ENCODE measurements around the gene KIF11.
"Not testable (repeated sequence)": the region's sequence is repeated elsewhere in the genome, so short reads cannot be mapped to it uniquely, and the experiment has no call there.

KIF11 gene

GRCh38 chr10:92592761-92593618 is at the start of gene KIF11:
KIF11 (plus strand) TSS chr10:92593130; CDS start chr10:92593376, 246 bp downstream.
- DNase-seq: peak; percentile 93

GRCh38 chr10:92544296-92544695 is 48.6 kb upstream of the KIF11 start:
- DNase-seq: no peak

GRCh38 chr10:92545556-92545955 is 47.4 kb upstream of the KIF11 start:
- DNase-seq: no peak

GRCh38 chr10:92547676-92548075 is 45.3 kb upstream of the KIF11 start:
- no peak for DNase-seq

GRCh38 chr10:92550924-92551323 is 42.0 kb upstream of the KIF11 start:
- DNase-seq: no peak

- no peak for DNase-seq
These were observed 40.6 kb upstream of the KIF11 start for GRCh38 chr10:92552310-92552709.

- DNase-seq: no peak
These were observed 39.0 kb upstream of the KIF11 start for GRCh38 chr10:92553959-92554358.

GRCh38 chr10:92559046-92559445 is 33.9 kb upstream of the KIF11 start:
- no peak for DNase-seq

- no peak for DNase-seq
These were observed 30.5 kb upstream of the KIF11 start for GRCh38 chr10:92562424-92562823.

- no peak for DNase-seq
These were observed 24.9 kb upstream of the KIF11 start for GRCh38 chr10:92567952-92568600.

GRCh38 chr10:92569071-92569470 is 23.9 kb upstream of the KIF11 start:
- DNase-seq: no peak

- not testable (repeated sequence) for DNase-seq
These were observed 23.3 kb upstream of the KIF11 start for GRCh38 chr10:92569663-92570062.

GRCh38 chr10:92571649-92572048 is 21.3 kb upstream of the KIF11 start:
- DNase-seq: no peak

- no peak for DNase-seq
These were observed 20.4 kb upstream of the KIF11 start for GRCh38 chr10:92572362-92573090.

- DNase-seq: no peak
These were observed 19.7 kb upstream of the KIF11 start for GRCh38 chr10:92573091-92573797.

- peak; percentile 62 for DNase-seq
These were observed 19.0 kb upstream of the KIF11 start, which contains the start of gene IDE for GRCh38 chr10:92573798-92574547. IDE (minus strand) TSS chr10:92574093; CDS start chr10:92574019, 74 bp downstream.

GRCh38 chr10:92574548-92575261 is 18.2 kb upstream of the KIF11 start:
- peak; percentile 30 for DNase-seq

- DNase-seq: no peak
These were observed 17.0 kb upstream of the KIF11 start for GRCh38 chr10:92575961-92576360.

GRCh38 chr10:92582347-92582746 is 10.6 kb upstream of the KIF11 start:
- not testable (repeated sequence) for DNase-seq

- DNase-seq: peak; percentile 65
These were observed 2.0 kb upstream of the KIF11 start for GRCh38 chr10:92590623-92591549.

All from NCI-H1105 treated with DMSO at 0.1 percent for 48 hours (cell line).